ENCODE data around the gene METTL6. TPM values are rescaled to one million over a fixed set of nuclear protein-coding genes. Genes with fewer than 3 reads are reported as not detected.
"Not testable (repeated sequence)": the region's sequence is repeated elsewhere in the genome, so short reads cannot be mapped to it uniquely, and the experiment has no call there.

The METTL6 gene
- total RNA-seq, 3 donors from 2014 or later (not counting 1 experiment from before 2014, with no cell fraction given), result 9.8 to 13.3 (median 11.8) TPM

GRCh38 chr3:15387171-15387581 is 40.2 kb downstream of the METTL6 start:
- no peak for DNase-seq
- H3K36me3 ChIP-seq (ENCODE audit: control insufficient read depth, insufficient read depth, low read length), result no peaks in the 10 kb centered on the region
- Mint-ChIP-seq H3K27me3 (ENCODE audit: low read depth in 2 of 2) (no peaks in the 10 kb centered on the region), H3K36me3 (no peaks in the 10 kb centered on the region), H3K4me1 (peaks cover 5 to 7% of the 10 kb centered on the region in 2 donors), H3K27ac (no peak overlapping the region), H3K9me3 (no peaks in the 10 kb centered on the region), H3K4me3 (no peak overlapping the region)
- H3K4me3 ChIP-seq (ENCODE audit: low read length), result no peak overlapping the region
- TF ChIP-seq, protein P1, sequence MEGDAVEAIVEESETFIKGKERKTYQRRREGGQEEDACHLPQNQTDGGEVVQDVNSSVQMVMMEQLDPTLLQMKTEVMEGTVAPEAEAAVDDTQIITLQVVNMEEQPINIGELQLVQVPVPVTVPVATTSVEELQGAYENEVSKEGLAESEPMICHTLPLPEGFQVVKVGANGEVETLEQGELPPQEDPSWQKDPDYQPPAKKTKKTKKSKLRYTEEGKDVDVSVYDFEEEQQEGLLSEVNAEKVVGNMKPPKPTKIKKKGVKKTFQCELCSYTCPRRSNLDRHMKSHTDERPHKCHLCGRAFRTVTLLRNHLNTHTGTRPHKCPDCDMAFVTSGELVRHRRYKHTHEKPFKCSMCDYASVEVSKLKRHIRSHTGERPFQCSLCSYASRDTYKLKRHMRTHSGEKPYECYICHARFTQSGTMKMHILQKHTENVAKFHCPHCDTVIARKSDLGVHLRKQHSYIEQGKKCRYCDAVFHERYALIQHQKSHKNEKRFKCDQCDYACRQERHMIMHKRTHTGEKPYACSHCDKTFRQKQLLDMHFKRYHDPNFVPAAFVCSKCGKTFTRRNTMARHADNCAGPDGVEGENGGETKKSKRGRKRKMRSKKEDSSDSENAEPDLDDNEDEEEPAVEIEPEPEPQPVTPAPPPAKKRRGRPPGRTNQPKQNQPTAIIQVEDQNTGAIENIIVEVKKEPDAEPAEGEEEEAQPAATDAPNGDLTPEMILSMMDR (IDR thresholded peaks at IDR 0.05), result no peak
- H3K4me1 ChIP-seq (ENCODE audit: control insufficient read depth, insufficient read depth, low read length), result no peaks in the 10 kb centered on the region
- H3K9me3 ChIP-seq (ENCODE audit: control insufficient read depth, insufficient read depth, low read length), result peaks cover 7% of the 10 kb centered on the region
- 95% methylated on average over 1 of the region's 1 CpG for WGBS (ENCODE audit: insufficient coverage)
- intact Hi-C loops (cut with micrococcal nuclease), result no loop called here
- H3K27me3 ChIP-seq (ENCODE audit: control insufficient read depth, insufficient read depth, low read length), result no peaks in the 10 kb centered on the region
- ATAC-seq, result no peak
- H3K27ac ChIP-seq (ENCODE audit: low read length), result no peak overlapping the region

- H3K27me3 Mint-ChIP-seq (ENCODE audit: low read depth in 2 of 2); H3K4me3 Mint-ChIP-seq; H3K9me3 Mint-ChIP-seq; intact Hi-C loops (cut with micrococcal nuclease); H3K4me1 ChIP-seq (ENCODE audit: control insufficient read depth, insufficient read depth, low read length); H3K4me3 ChIP-seq (ENCODE audit: low read length); H3K9me3 ChIP-seq (ENCODE audit: control insufficient read depth, insufficient read depth, low read length); H3K4me1 Mint-ChIP-seq; H3K27me3 ChIP-seq (ENCODE audit: control insufficient read depth, insufficient read depth, low read length); H3K36me3 Mint-ChIP-seq; ATAC-seq; H3K36me3 ChIP-seq (ENCODE audit: control insufficient read depth, insufficient read depth, low read length); H3K27ac ChIP-seq (ENCODE audit: low read length); H3K27ac Mint-ChIP-seq; DNase-seq: not testable (repeated sequence)
- WGBS (ENCODE audit: insufficient coverage), result 94% methylated on average over 5 of the region's 5 CpGs
Measured at GRCh38 chr3:15386654-15386955, 40.7 kb downstream of the METTL6 start.

DNA sequence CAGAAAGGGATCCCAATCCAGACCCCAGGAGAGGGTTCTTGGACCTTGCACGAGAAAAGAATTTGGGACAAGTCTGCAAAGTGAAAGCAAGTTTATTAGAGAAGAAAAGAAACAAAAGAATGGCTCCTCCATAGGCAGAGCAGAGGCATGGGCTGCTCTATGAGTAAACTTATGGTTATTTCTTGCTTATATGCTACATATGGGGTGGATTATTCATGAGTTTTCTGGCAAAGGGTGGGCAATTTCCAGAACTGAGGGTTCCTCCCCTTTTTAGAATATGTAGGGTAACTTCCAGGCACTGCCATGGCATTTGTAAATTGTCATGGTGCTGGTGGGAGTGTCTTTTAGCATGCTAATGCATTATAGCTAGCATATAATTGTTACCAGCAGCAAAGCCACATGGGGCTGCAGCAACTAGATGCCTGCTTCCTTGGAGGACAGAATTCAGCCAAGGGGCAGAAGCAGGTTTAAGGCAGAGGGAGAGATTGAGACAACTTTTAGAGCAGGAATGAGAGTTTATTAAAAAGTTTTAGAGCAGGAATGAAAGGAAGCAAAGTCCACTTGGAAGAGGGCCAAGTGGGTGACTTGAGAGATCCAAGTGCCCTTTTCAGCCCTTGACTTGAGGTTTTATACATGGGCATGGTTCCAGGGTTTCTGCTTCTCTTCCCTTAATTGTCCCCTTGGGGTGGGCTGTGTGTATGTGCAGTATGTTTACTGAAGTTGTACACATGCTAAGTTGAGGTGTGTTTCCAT is 41.3 kb downstream of the METTL6 start:
- no peak for ATAC-seq
- H3K36me3 Mint-ChIP-seq, result no peaks in the 10 kb centered on the region
- H3K4me1 Mint-ChIP-seq, result peaks cover 5 to 7% of the 10 kb centered on the region in 2 donors
- Histone ChIP-seq H3K4me3 (ENCODE audit: low read length) (no peak overlapping the region), H3K4me1 (ENCODE audit: control insufficient read depth, insufficient read depth, low read length) (no peaks in the 10 kb centered on the region), H3K36me3 (ENCODE audit: control insufficient read depth, insufficient read depth, low read length) (no peaks in the 10 kb centered on the region), H3K27ac (ENCODE audit: low read length) (no peak overlapping the region), H3K27me3 (ENCODE audit: control insufficient read depth, insufficient read depth, low read length) (no peaks in the 10 kb centered on the region), H3K9me3 (ENCODE audit: control insufficient read depth, insufficient read depth, low read length) (peaks cover 7% of the 10 kb centered on the region)
- no peak overlapping the region for H3K27ac Mint-ChIP-seq
- intact Hi-C loops (cut with micrococcal nuclease), result no loop called here
- H3K4me3 Mint-ChIP-seq, result no peak overlapping the region
- H3K27me3 Mint-ChIP-seq (ENCODE audit: low read depth in 2 of 2), result no peaks in the 10 kb centered on the region
- no peak for DNase-seq
- H3K9me3 Mint-ChIP-seq, result no peaks in the 10 kb centered on the region
- TF ChIP-seq, protein P1 (IDR thresholded peaks at IDR 0.05), result no peak
- 85% methylated on average over 1 of the region's 1 CpG for WGBS (ENCODE audit: insufficient coverage)

DNA sequence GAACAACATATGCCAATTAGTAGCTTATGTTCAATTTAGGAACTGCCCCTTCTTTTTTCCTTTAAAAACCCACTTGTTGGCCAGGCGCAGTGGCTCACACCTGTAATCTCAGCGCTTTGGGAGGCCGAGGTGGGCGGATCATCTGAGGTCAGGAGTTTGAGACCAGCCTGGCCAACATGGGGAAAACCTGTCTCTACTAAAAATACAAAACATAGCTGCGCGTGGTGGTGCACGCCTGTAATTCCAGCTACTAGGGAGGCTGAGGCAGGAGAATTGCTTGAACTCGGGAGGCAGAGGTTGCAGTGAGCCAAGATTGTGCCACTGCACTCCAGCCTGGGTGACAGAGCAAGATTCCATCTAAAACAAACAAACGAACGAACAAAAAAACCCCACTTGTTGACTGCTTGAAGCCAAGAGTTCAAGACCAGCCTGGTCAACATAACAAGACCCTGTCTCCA is 42.1 kb downstream of the METTL6 start:
- DNase-seq; H3K4me3 ChIP-seq (ENCODE audit: low read length); H3K9me3 ChIP-seq (ENCODE audit: control insufficient read depth, insufficient read depth, low read length); H3K4me3 Mint-ChIP-seq; H3K36me3 Mint-ChIP-seq; H3K4me1 ChIP-seq (ENCODE audit: control insufficient read depth, insufficient read depth, low read length); H3K4me1 Mint-ChIP-seq; H3K27me3 ChIP-seq (ENCODE audit: control insufficient read depth, insufficient read depth, low read length); H3K27me3 Mint-ChIP-seq (ENCODE audit: low read depth in 2 of 2); ATAC-seq; H3K9me3 Mint-ChIP-seq; H3K36me3 ChIP-seq (ENCODE audit: control insufficient read depth, insufficient read depth, low read length); H3K27ac ChIP-seq (ENCODE audit: low read length); H3K27ac Mint-ChIP-seq; intact Hi-C loops (cut with micrococcal nuclease): not testable (repeated sequence)
- WGBS (ENCODE audit: insufficient coverage), result 68% methylated on average over 10 of the region's 10 CpGs
